Measurements from ENCODE around the gene ZNF543. TPM values are rescaled to one million over a fixed set of nuclear protein-coding genes. Genes with fewer than 3 reads are reported as not detected.

ZNF543 gene
- total and polyA plus RNA-seq, 2 of the 8 experiments (the other 6 are each of a cell fraction or from before 2014, with no cell fraction given) = 1.8 to 9.0 TPM

GRCh38 chr19:57280165-57280961, 39.9 kb upstream of the ZNF543 start, which contains the start of gene ZNF460:
Gene ZNF460 (plus strand): TSS chr19:57280485. CDS start chr19:57280807, 322 bp downstream.
- Histone ChIP-seq H2AK5ac (ENCODE audit: low read depth, low read length) (peak within 1 kb of the TSS; percentile 78), H3K4ac (replicated peaks; ENCODE audit: insufficient read length, low read depth, low read length) (peak within 1 kb of the TSS; percentile 89), H2BK15ac (ENCODE audit: low read length) (0 out of 2 replicates have a peak within 1 kb of the TSS, but pooled peaks have one; percentile 88), H4K5ac (ENCODE audit: insufficient read length, low read depth, low read length) (peak within 1 kb of the TSS; percentile 92), H3K18ac (ENCODE audit: extremely low read depth, low read length) (peak within 1 kb of the TSS; percentile 93), H2AFZ (ENCODE audit: low read length) (peak within 1 kb of the TSS; percentile 74; the same call in 1 of the 2 replicates), H3K23ac (ENCODE audit: insufficient read length) (no peak within 1 kb of the TSS), H3K79me2 (ENCODE audit: control insufficient read depth in 1 of 2, insufficient read depth in 2 of 2, low read length in 2 of 2) (peaks cover 26 to 48% of the 10 kb centered on the region in 2 experiments), H2BK12ac (ENCODE audit: low read depth, low read length) (peak within 1 kb of the TSS; percentile 81), H3K79me1 (ENCODE audit: low read depth, low read length) (peaks cover 6% of the 10 kb centered on the region), H2BK5ac (ENCODE audit: low read depth, low read length) (peak within 1 kb of the TSS; percentile 97), H2BK20ac (ENCODE audit: low read length) (no peak within 1 kb of the TSS), H3K14ac (ENCODE audit: insufficient read length) (peak within 1 kb of the TSS; percentile 16), H3K23me2 (ENCODE audit: low read depth, low read length) (peaks cover 6% of the 10 kb centered on the region), H3K4me2 (ENCODE audit: insufficient read depth in 1 of 2, low read depth in 2 of 2, low read length in 2 of 2) (peak within 1 kb of the TSS; percentile 62 to 87), H3K9me3 (ENCODE audit: insufficient read depth in 2 of 2, low read depth in 1 of 2, low read length in 1 of 2) (no peaks in the 10 kb centered on the region), H4K8ac (ENCODE audit: extremely low read depth, insufficient read depth, low read length) (peak within 1 kb of the TSS; percentile 99), H3K27me3 (replicated peaks in 1 of 4; ENCODE audit: control insufficient read depth in 3 of 4, extremely low read depth in 1 of 4, insufficient read depth in 3 of 4, low read length in 3 of 4) (no peaks in the 10 kb centered on the region), H4K91ac (replicated peaks; ENCODE audit: insufficient read length, low read length) (peak within 1 kb of the TSS; percentile 98), H3K36me3 (ENCODE audit: control insufficient read depth in 2 of 4, insufficient read depth in 4 of 4, low read length in 3 of 4) (peaks cover under 1 to 15% (median 10%) of the 10 kb centered on the region in 4 experiments), H3K27ac (ENCODE audit: low read depth, low read length) (peak within 1 kb of the TSS; percentile 95), H3K4me3 (ENCODE audit: extremely low read depth in 1 of 4, insufficient read depth in 2 of 4, low read depth in 3 of 4, low read length in 4 of 4) (peak within 1 kb of the TSS; percentile 85 to 97 (median 87)), H4K20me1 (replicated peaks in 1 of 2; ENCODE audit: control insufficient read depth in 1 of 2, insufficient read depth in 2 of 2, low read length in 2 of 2) (peaks cover 1 to 2% of the 10 kb centered on the region in 2 experiments), H3K56ac (replicated peaks; ENCODE audit: insufficient read length, low read depth, low read length) (peak within 1 kb of the TSS; percentile 83), H3K4me1 (replicated peaks in 1 of 4; ENCODE audit: control insufficient read depth in 3 of 4, insufficient read depth in 4 of 4, low read length in 3 of 4) (peaks cover 0 to 6% (median 2%) of the 10 kb centered on the region in 4 experiments; a peak in 4 of 7 replicates), H2BK120ac (replicated peaks; ENCODE audit: low read depth, low read length) (peak within 1 kb of the TSS; percentile 66), H3K9ac (replicated peaks in 1 of 4; ENCODE audit: extremely low read depth in 1 of 4, low read depth in 3 of 4, low read length in 3 of 4) (peak within 1 kb of the TSS; percentile 90 to 98 (median 96))
- DNase-seq (ENCODE audit: low read depth in 1 of 2, low spot score in 2 of 2) (peak; percentile 94 to 97), FAIRE-seq (no peak)
- CTCF ChIA-PET (ENCODE audit: partially characterized antibody) = no interaction called here
- POLR2A ChIA-PET (ENCODE audit: partially characterized antibody) = interaction anchor here (0.6 to 1.6 kb wide), 9 partner anchors 9 to 524 kb away, joined by 3 to 6 read pairs (median 3); partner anchors contain the start of genes TRAPPC2B and ZNF547
- 1% methylated on average over 71 of the region's 71 CpGs; no CpG with 5 or more reads in 1 of the 2 experiments for WGBS, 2 experiments (ENCODE audit: extremely low coverage in 1 of 2, insufficient coverage in 1 of 2, insufficient read length in 1 of 2, insufficient replicate concordance in 2 of 2, low coverage in 1 of 2, low lambda C conversion rate in 2 of 2, missing lambda C conversion rate in 1 of 2)
- TF ChIP-seq, protein P1, sequence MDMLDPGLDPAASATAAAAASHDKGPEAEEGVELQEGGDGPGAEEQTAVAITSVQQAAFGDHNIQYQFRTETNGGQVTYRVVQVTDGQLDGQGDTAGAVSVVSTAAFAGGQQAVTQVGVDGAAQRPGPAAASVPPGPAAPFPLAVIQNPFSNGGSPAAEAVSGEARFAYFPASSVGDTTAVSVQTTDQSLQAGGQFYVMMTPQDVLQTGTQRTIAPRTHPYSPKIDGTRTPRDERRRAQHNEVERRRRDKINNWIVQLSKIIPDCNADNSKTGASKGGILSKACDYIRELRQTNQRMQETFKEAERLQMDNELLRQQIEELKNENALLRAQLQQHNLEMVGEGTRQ (IDR thresholded peaks at IDR 0.05; ENCODE audit: low read length) = no peak
- TF ChIP-seq SP2 (IDR thresholded peaks at IDR 0.05; ENCODE audit: low read length) = peak; percentile 24; the same call in 1 of the 2 replicates

Data from H1 (cell line).